NCI-H82 treated with DMSO at 0.1 percent for 48 hours (cell line): ENCODE data around the gene TMEM59L.

ENCODE experiments used
- DNase-seq: peaks from one replicate; lab custom pipeline; 2025; ENCODE audit not compliant: unreplicated experiment; lab: John Stamatoyannopoulos, UW

The TMEM59L gene

DNA sequence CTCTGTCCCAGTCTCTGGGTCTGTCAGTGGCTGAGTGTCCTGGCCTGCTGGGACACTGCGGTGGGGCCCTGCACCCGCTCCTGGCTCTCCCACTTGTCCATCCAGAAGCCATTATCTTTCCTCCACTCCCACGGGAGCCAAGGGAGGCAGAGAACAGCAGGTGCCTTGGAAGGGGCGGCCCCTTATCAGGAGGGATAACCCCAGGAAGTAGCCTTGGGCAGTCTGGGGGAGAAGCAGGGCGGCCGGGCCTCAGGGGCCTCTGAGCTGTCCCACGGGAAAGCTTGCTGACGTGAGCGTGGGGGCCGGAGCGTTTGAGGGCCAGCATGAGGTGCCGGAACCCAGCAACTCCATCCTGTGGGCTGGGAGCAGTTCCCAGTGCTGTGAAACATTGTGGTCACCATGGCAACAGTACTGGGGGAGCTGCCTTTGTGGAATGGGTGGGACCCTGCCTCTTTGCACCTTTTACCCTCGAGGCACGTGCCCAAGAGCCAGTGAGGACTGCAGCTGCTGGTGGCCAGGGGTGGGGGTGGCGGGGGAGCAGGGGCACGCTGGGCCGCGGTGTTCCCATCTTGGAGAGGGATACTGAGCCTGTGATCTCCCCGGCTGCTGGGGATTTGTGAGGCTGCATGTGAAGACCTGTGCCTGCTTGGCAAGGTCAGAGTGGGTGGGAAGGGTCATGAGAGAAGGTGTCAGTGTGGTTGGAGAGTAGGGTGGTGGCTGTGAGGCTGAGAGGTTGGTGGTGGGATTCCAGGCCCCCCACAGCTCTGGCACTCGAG is 45.1 kb downstream of the TMEM59L start:
- DNase-seq, result no peak

DNA sequence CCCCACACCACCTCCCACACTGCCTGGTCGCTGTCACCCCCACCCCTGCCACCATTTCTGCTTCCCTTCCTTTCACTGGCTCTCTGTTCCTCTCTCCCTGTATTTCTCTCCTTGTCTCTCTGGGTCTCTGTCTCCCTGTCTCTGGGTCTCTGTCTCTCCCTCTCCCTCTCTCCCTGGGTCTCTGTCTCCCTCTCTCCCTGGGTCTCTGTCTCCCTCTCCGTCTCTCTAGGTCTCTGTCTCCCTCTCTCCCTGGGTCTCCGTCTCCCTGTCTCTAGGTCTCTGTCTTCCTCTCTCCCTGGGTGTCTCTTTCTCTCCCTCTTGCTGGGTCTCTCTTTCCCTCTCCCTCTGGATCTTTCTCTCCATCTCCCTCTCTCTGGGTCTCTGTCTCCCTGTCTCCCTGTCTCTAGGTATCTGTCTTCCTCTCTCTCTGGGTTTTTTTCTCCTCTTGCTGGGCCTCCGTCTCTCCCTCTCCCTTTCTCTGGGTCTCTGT is 45.7 kb downstream of the TMEM59L start:
- DNase-seq, result no peak

GRCh38 chr19:18659281-18660050 is 46.8 kb downstream of the TMEM59L start:
- no peak for DNase-seq

GRCh38 chr19:18660051-18660910 is 47.6 kb downstream of the TMEM59L start:
- no peak for DNase-seq

DNA sequence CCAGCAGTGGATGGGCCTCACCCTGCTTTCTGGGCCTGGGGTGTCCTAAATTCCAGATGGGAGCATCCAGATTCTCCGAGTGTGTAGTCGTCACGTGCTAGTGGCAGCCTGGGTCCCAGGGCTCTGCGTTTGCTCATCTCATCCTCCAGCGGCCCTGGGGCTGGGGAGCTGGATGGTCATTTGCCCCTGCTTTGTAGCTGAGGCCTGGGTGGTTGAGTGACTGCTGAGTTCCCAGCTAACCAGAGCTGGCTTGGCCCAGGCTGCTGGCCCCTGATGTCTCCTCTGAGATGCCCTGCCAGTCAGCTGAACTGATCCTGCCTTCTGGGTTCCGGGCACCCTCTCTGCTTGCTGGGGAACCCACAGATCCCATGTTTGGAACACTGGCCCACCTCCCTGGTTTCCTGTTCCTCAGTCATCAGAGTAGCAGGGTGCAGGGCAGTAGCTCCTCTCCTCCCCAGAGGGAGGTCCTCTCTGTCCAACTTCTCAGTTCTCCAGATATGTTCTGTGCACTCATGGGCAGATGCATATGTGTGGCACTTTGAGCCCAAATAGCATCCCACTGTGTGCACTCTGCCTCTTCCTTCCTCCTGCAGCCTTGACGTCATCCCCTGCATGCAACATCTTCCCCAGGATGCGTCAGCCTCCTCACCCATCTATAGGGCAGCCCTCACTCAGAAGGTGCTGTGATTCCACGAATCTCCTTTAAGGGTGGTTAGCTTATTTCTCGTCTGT is 48.4 kb downstream of the TMEM59L start:
- no peak for DNase-seq

DNA sequence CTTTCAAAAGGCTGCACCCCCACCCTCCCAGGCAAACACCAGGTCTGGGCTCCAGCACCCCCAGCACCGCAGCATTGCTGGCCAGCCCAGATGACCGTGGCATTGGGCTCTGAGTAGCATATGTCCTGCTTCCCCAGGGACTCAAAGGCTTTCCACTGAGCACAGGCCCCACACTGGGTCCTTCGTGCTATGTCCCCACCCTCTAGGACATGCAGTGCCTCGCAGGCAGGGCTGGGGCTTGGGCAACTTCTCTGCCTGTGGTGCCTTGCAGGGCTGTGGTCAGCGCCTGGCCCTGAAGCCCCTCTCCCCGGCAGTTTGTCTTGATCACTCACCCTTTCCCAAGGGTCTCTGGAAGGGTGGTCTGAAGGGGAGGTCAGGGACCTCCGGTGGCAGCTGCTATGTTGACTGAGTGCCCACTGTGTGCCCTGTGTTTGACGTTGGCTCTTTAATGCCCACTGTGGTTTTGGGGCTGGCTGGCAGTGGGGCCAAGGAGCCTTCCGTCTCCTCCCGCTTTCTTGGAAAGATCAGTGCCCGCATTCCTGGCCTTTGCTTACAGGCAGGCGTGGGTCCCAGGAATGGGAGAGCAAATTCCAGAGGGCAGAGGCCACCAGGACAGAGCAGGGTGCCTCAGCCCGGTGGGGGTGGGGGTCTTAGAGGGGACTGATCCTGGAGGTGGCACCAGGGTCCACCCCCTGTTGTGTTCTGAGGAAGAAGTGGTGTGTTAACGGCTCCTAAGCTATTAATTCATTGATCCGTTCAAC is 50.5 kb downstream of the TMEM59L start:
- DNase-seq, result no peak

- peak; percentile 13 for DNase-seq
Observed at GRCh38 chr19:18663940-18664530, 51.4 kb downstream of the TMEM59L start.

GRCh38 chr19:18665771-18666202 is 53.1 kb downstream of the TMEM59L start:
- no peak for DNase-seq

DNA sequence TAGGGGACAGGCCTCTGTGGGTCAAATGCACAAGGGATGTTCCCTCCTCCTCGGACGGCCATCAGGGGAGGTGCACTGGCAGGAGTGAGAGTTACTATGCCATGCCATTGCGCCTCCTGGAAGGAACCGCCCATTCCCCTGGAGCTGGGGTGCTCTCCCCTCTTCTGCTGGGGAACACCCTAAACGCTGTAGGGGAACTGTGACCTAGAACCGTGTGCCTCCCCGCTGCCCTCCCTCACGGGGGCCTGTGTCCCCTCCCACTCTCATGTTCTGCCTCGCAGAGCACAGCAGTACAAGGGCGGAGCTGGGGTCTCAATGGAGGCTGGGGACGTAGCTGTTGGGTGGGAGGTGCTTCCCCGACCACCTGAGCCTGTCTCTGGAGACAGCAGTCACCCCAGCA is 53.6 kb downstream of the TMEM59L start:
- no peak for DNase-seq

- DNase-seq, result no peak
Observed at GRCh38 chr19:18666784-18667183, 54.1 kb downstream of the TMEM59L start.

GRCh38 chr19:18667531-18668251 is 55.0 kb downstream of the TMEM59L start:
- no peak for DNase-seq

DNA sequence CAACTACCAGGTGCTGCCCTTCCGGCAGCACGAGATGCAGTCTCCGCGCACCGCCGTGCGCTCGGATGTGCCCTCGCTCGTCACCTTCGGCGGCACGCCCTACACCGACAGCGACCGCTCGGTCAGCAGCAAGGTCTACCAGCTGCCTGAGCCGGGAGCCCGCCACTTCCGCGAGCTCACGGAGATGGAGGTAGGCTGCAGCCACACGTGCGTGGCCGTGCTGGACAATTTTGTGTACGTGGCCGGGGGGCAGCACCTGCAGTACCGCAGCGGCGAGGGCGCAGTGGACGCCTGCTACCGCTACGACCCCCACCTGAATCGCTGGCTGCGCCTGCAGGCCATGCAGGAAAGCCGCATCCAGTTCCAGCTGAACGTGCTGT is 55.6 kb downstream of the TMEM59L start:
- no peak for DNase-seq

GRCh38 chr19:18668744-18669523 is 56.3 kb downstream of the TMEM59L start:
- DNase-seq, result no peak

DNA sequence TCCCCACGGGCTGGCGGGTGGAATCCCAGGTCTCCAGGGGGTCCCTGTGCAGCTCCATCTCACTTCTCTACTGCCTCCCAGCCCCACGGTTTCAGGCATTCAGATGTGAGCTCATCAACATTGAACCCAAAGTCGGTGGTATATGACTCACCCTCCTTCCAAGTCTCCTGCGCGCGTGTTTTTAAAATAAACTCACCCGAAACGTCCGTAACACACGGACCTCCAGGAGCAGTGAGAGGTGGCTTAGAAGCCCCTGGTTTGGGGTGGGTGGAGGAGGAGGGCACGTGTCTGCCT is 56.8 kb downstream of the TMEM59L start:
- no peak for DNase-seq

GRCh38 chr19:18669883-18670282 is 57.2 kb downstream of the TMEM59L start:
- no peak for DNase-seq

GRCh38 chr19:18670312-18670711 is 57.6 kb downstream of the TMEM59L start:
- DNase-seq, result no peak
